ENCODE results near the gene CPA4.

The CPA4 gene

GRCh38 chr7:130276796-130277762 lies 15.9 kb upstream of the CPA4 start:
- no peak for TF ChIP-seq CTCF (conservative IDR thresholded peaks at IDR 0.05; ENCODE audit: low read length)
- H3K4me3 ChIP-seq (ENCODE audit: low read length): no peak overlapping the region
- DNase-seq (ENCODE audit: low read depth): peak; percentile 79

- peak; percentile 76 for TF ChIP-seq CTCF (conservative IDR thresholded peaks at IDR 0.05; ENCODE audit: low read length)
- DNase-seq (ENCODE audit: low read depth): peak; percentile 75
- H3K4me3 ChIP-seq (ENCODE audit: low read length): no peak overlapping the region
These were observed 15.0 kb upstream of the CPA4 start for GRCh38 chr7:130277763-130278643.

GRCh38 chr7:130278860-130279259 lies 14.1 kb upstream of the CPA4 start:
- no peak for TF ChIP-seq CTCF (conservative IDR thresholded peaks at IDR 0.05; ENCODE audit: low read length)
- H3K4me3 ChIP-seq (ENCODE audit: low read length): no peak overlapping the region
- peak; percentile 82 for DNase-seq (ENCODE audit: low read depth)

- no peak for TF ChIP-seq CTCF (conservative IDR thresholded peaks at IDR 0.05; ENCODE audit: low read length)
- DNase-seq (ENCODE audit: low read depth): peak; percentile 16
These were observed 13.7 kb upstream of the CPA4 start for GRCh38 chr7:130279286-130279685.

GRCh38 chr7:130279906-130280305 lies 13.1 kb upstream of the CPA4 start:
- no peak for TF ChIP-seq CTCF (conservative IDR thresholded peaks at IDR 0.05; ENCODE audit: low read length)
- DNase-seq (ENCODE audit: low read depth): no peak
- no peak overlapping the region for H3K4me3 ChIP-seq (ENCODE audit: low read length)

More at GRCh38 chr7:130279286-130279685, 13.7 kb upstream of the CPA4 start:
- no peak overlapping the region for H3K4me3 ChIP-seq (ENCODE audit: low read length)

GRCh38 chr7:130281260-130281659 lies 11.7 kb upstream of the CPA4 start:
- DNase-seq (ENCODE audit: low read depth): peak; percentile 78
- no peak for TF ChIP-seq CTCF (conservative IDR thresholded peaks at IDR 0.05; ENCODE audit: low read length)
- H3K4me3 ChIP-seq (ENCODE audit: low read length): no peak overlapping the region

Data from AG10803 (cell line).